ENCODE measurements around the gene PRDX4.
"Not testable (repeated sequence)": the region's sequence is repeated elsewhere in the genome, so short reads cannot be mapped to it uniquely, and the experiment has no call there.

Gene PRDX4

GRCh38 chrX:23676486-23676885 lies 9.2 kb downstream of the PRDX4 start:
- DNase-seq, result not testable (repeated sequence)

GRCh38 chrX:23692166-23692565 lies 24.9 kb downstream of the PRDX4 start:
- DNase-seq, result no peak

GRCh38 chrX:23694606-23695005 lies 27.3 kb downstream of the PRDX4 start:
- DNase-seq, result no peak

- DNase-seq, result no peak
Observed at GRCh38 chrX:23699636-23700194, 32.4 kb downstream of the PRDX4 start.

GRCh38 chrX:23704673-23705206 lies 37.4 kb downstream of the PRDX4 start:
- DNase-seq, result no peak

- no peak for DNase-seq
Observed at GRCh38 chrX:23705235-23705634, 37.9 kb downstream of the PRDX4 start.

- DNase-seq, result no peak
Observed at GRCh38 chrX:23720117-23720677, 52.9 kb downstream of the PRDX4 start.

- no peak for DNase-seq
Observed at GRCh38 chrX:23726191-23726590, 58.9 kb downstream of the PRDX4 start.

GRCh38 chrX:23727206-23727605 lies 59.9 kb downstream of the PRDX4 start:
- DNase-seq, result no peak

- no peak for DNase-seq
Observed at GRCh38 chrX:23729214-23729613, 61.9 kb downstream of the PRDX4 start.

- no peak for DNase-seq
Observed at GRCh38 chrX:23731951-23732350, 64.7 kb downstream of the PRDX4 start.

- no peak for DNase-seq
Observed at GRCh38 chrX:23732704-23733103, 65.4 kb downstream of the PRDX4 start.

Measured in NCI-H2171 treated with DMSO at 0.1 percent for 48 hours (cell line).